Fibroblast of mammary gland (primary cell): ENCODE data around the gene KITLG.

Experiments
- DNase-seq: peaks from one replicate; pipeline ENCODE4 v3.0.0-alpha.2; 2010; ENCODE audit warnings: low read depth
- H3K4me3 ChIP-seq: 2 replicates; pipeline ENCODE4 v1.5.1; 2011; ENCODE audit warnings: low read depth, mild to moderate bottlenecking, low read length, moderate library complexity; ENCODE audit not compliant: control insufficient read depth
- CTCF ChIP-seq: conservative IDR thresholded peaks from 2 replicates; pipeline ENCODE4 v1.5.1; 2011; ENCODE audit warnings: low read depth, low read length, inconsistent platforms; ENCODE audit not compliant: control insufficient read depth, insufficient read depth

The KITLG gene

DNA sequence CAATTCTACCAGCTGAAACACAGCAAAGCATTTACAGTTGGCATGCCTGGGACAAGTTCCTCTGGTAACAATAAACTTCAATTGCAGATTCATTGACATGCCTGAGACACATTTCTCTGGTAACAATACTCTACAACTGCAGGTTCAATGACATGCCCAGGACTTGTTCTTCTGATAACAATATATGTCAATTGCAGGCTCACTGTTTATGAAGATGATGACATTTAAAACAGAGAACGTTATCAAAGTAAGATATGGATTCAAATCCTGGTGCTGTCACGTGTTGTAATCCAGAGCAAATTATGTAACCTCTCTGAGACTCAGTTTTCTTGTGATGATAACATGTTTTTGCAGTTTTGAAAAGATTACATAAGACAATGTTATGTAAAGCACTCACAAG is 20.5 kb downstream of the KITLG start:
- TF ChIP-seq CTCF = no peak
- peak; percentile 18 for DNase-seq
- H3K4me3 ChIP-seq = no peak overlapping the region

DNA sequence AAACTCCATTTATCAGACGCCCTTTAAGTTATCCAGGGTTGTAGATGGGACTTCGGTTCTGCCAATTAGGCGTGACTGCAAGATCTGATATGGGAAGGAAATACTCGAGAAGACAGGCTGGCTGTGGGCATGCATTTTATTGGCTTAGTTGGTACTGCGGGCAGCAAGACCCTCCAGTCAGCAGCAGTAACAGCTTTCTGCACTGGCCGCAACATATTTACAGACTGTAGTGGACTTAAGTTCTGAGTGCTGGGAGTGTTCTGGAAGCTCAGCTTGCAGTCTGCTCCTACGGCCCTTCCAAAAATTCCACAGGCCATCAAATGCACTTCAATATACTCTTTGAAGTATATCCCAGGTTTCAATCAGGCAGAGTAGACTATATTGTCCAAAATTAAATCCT is 21.1 kb downstream of the KITLG start:
- no peak for TF ChIP-seq CTCF
- no peak for DNase-seq
- no peak overlapping the region for H3K4me3 ChIP-seq

DNA sequence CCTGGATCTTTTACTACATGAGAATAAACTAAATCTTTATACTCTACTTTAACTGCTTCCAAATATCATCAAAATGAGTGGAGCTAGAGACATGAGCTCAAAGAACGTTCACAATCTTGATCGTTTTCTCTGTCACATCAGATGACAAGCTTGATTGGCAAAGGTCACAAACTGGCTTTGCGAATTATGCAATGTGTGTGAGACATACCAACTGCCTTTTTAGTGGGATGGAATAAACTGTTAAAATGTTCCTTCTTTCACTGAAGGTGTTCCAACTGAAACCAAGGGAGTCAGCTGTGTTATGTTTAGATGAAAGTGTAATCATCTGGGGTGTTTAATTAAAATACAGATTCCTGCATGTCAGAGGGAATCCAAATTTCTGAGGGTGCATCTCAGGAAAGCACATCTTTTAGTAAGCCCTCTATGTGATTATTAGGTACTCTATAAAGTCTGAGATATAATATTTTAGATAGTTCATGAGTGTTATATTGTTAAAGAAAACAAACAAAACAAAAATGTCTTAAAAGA is 21.9 kb downstream of the KITLG start:
- no peak for DNase-seq
- H3K4me3 ChIP-seq = no peak overlapping the region
- no peak for TF ChIP-seq CTCF

DNA sequence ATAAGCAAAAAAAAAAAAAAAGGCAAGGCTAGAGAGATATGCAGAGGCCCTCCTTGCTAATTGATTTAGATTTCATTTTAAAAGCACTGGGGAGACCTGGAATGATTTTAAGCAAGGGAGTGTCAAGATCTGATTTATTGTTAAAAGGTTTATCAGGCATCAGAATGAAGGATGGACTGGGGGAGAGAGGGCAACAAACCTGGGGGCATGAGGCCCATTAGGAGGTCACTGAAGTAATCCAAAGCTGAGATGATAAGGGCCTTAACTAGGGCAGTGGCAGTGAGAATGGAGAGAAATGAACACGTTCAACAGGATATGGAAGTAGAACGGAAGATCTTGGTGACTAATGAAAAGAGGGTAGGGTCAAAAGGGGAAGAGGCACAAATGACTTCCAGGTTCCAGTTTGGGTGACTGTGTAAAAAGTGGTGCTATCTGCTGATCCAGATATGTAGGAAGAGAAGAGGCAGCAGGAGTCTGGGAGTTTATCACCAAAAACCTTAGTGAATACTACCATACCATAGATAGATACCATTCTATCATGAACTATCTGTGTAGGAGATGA is 24.0 kb downstream of the KITLG start:
- DNase-seq = no peak
- no peak overlapping the region for H3K4me3 ChIP-seq
- no peak for TF ChIP-seq CTCF

- peak; percentile 92 for DNase-seq
- no peak for TF ChIP-seq CTCF
- no peak overlapping the region for H3K4me3 ChIP-seq
These were observed 26.2 kb downstream of the KITLG start for GRCh38 chr12:88553941-88554658.

DNA sequence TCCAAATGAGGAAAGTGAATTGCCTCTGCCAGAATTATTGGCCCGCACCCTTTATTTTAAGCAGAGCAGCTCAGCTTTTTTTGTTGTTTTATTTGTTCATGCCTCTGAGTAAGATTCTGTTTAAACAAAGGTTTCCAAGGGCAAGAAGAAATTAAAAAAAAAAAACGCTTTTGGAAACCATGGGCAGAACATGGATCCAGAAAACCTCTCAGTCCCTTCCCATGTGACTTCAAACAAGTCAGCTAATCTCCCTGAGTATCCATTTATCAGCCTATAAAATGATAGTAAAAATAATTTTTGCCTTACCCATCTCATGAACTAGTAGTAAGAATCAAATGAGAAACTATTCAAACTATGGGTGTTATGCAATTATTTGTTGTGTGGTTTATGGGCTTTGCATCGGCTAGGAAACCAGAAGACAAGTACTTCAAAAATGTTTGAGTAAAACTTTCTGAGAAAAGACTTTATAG is 27.6 kb downstream of the KITLG start:
- H3K4me3 ChIP-seq = no peak overlapping the region
- TF ChIP-seq CTCF = no peak
- peak; percentile 59 for DNase-seq
